DOHH2 (cell line): ENCODE results near the gene SYNGR2.
"Not testable (repeated sequence)": the region's sequence is repeated elsewhere in the genome, so short reads cannot be mapped to it uniquely, and the experiment has no call there.

Experiments used
- H3F3A ChIP-seq: fragments of 200-600 bp; sonication (generic), shearing (Covaris generic); 2 replicates; pipeline ENCODE4 v1.6.0; 2016; ENCODE audit warnings: antibody characterized with exemption, mild to moderate bottlenecking; ENCODE audit not compliant: control insufficient read depth, insufficient read depth
- H3K27ac ChIP-seq: fragments of 200-600 bp; sonication (generic); 2 replicates; pipeline ENCODE4 v1.5.1; 2014; ENCODE audit warnings: low read depth, mild to moderate bottlenecking, low read length, moderate library complexity
- H3K27me3 ChIP-seq: fragments of 200-600 bp; sonication (generic); 2 replicates; pipeline ENCODE4 v1.6.1; 2014; ENCODE audit warnings: mild to moderate bottlenecking, low read length, mixed read lengths; ENCODE audit not compliant: control insufficient read depth
- H3K36me3 ChIP-seq: fragments of 200-600 bp; sonication (generic); 2 replicates; pipeline ENCODE4 v1.6.1; 2014; ENCODE audit warnings: mild to moderate bottlenecking, low read length, moderate library complexity, mixed read lengths; ENCODE audit not compliant: control insufficient read depth
- H3K4me1 ChIP-seq: fragments of 200-600 bp; sonication (generic); 2 replicates; pipeline ENCODE4 v1.6.1; 2014; ENCODE audit warnings: mild to moderate bottlenecking, low read length, mixed read lengths; ENCODE audit not compliant: control insufficient read depth
- H3K4me2 ChIP-seq: fragments of 200-600 bp; sonication (generic); 2 replicates; pipeline ENCODE4 v1.6.0; 2014; ENCODE audit warnings: mild to moderate bottlenecking, low read length, moderate library complexity
- H3K4me3 ChIP-seq: fragments of 200-600 bp; sonication (generic); 2 replicates; pipeline ENCODE4 v1.5.1; 2014; ENCODE audit warnings: mild to moderate bottlenecking, low read length, mixed read lengths
- H3K79me2 ChIP-seq: fragments of 200-600 bp; sonication (generic); 2 replicates; pipeline ENCODE4 v1.6.1; 2014; ENCODE audit warnings: mild to moderate bottlenecking, low read length, mixed read lengths; ENCODE audit not compliant: control insufficient read depth
- H3K9me2 ChIP-seq: fragments of 200-600 bp; sonication (generic); replicated peaks from 2 replicates; pipeline ENCODE4 v1.6.1; 2014; ENCODE audit warnings: mild to moderate bottlenecking, low read length, mixed read lengths; ENCODE audit not compliant: control insufficient read depth
- H3K9me3 ChIP-seq: fragments of 200-600 bp; sonication (generic); 2 replicates; pipeline ENCODE4 v1.6.1; 2014; ENCODE audit warnings: antibody characterized with exemption, low read length, mixed read lengths; ENCODE audit not compliant: control insufficient read depth, insufficient read depth
- H4K20me1 ChIP-seq: fragments of 200-600 bp; sonication (generic); 2 replicates; pipeline ENCODE4 v1.6.0; 2014; ENCODE audit warnings: low read depth, mild to moderate bottlenecking, antibody characterized with exemption, low read length, moderate library complexity; ENCODE audit not compliant: control insufficient read depth, insufficient read depth
- CTCF ChIP-seq: fragments of 200-600 bp; sonication (generic); IDR thresholded peaks from one replicate; pipeline ENCODE4 v1.5.1; 2014; ENCODE audit warnings: antibody characterized with exemption, mild to moderate bottlenecking, low read depth, low read length; ENCODE audit not compliant: poor library complexity, severe bottlenecking
- EZH2phosphoT487 ChIP-seq: fragments of 200-600 bp; sonication (generic); IDR thresholded peaks from 2 replicates; pipeline ENCODE4 v1.6.1; 2017; ENCODE audit warnings: borderline replicate concordance, mild to moderate bottlenecking, antibody characterized with exemption, low read length, moderate library complexity, mixed read lengths

SYNGR2 gene

GRCh38 chr17:78138204-78139060 lies 29.9 kb upstream of the SYNGR2 start:
- Histone ChIP-seq H3K4me1 (peaks cover 51% of the 10 kb centered on the region), H3K4me2 (no peak overlapping the region)

GRCh38 chr17:78139861-78140168 lies 28.6 kb upstream of the SYNGR2 start:
- H3K36me3 ChIP-seq, result peaks cover 58% of the 10 kb centered on the region
- H3K9me2 ChIP-seq, H3K27me3 ChIP-seq, H3K4me2 ChIP-seq, H4K20me1 ChIP-seq, H3K79me2 ChIP-seq, H3K4me3 ChIP-seq, H3K27ac ChIP-seq, H3K9me3 ChIP-seq: not testable (repeated sequence)
- H3F3A ChIP-seq, result peaks cover 13% of the 10 kb centered on the region
- peaks cover 48% of the 10 kb centered on the region for H3K4me1 ChIP-seq

More at GRCh38 chr17:78138204-78139060, 29.9 kb upstream of the SYNGR2 start:
- no peaks in the 10 kb centered on the region for H3K9me2 ChIP-seq
- H3K27ac ChIP-seq, result no peak overlapping the region
- H3K9me3 ChIP-seq, result no peaks in the 10 kb centered on the region
- no peak for TF ChIP-seq EZH2phosphoT487
- no peak for TF ChIP-seq CTCF
- H3K79me2 ChIP-seq, result peaks cover 16% of the 10 kb centered on the region
- H3F3A ChIP-seq, result peaks cover 13% of the 10 kb centered on the region
- H3K27me3 ChIP-seq, result no peaks in the 10 kb centered on the region
- H4K20me1 ChIP-seq, result peaks cover 3% of the 10 kb centered on the region; the same call in 1 of the 2 replicates
- H3K36me3 ChIP-seq, result peaks cover 72% of the 10 kb centered on the region
- no peak overlapping the region for H3K4me3 ChIP-seq

DNA sequence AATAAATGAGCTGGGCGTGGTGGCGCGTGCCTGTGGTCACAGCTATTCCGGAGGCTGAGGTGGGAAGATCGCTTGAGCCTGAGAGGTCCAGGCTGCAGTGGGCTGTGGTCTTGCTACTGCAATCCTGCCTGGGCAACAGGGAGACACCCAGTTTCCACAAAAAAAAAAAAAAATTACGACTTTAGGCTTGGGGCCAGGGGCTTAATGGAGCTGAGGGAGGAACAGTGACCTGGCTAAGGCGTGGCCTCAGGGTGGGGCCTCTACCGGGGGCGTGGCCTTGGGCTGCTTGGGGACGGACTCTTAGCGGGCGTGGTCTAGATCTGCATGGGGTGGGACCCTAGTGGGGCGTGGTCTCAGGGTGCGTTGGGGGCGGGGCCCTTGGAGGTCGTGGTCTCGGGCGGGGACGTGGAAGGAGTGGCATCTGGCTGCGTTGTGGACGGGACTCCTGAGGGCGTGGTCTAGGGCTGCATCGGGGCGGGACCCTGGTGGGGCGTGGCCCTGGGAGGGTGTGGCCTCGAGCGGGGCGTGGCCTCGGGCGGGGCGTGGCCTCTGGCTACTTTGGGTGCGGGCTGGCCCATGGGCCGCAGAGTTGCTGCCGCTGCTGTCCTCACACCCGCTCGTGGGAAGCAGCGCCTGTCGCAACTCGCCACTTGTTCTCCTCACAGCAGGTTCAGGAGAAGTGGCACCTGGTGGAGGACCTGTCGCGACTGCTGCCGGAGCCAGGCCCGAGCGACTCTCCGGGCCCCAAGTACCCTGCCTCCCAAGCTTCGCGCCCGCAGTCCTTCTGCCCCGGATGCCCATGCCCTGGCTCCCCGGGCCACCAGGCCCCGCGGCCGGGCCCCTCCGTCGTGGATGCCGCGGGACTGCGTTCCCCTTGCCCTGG lies 28.0 kb upstream of the SYNGR2 start:
- Histone ChIP-seq H3K9me3 (no peaks in the 10 kb centered on the region), H3K9me2 (no peaks in the 10 kb centered on the region), H3K36me3 (peaks cover 52% of the 10 kb centered on the region), H3K79me2 (no peaks in the 10 kb centered on the region), H3K4me3 (no peak overlapping the region), H3F3A (peaks cover 13% of the 10 kb centered on the region), H3K4me1 (peaks cover 48% of the 10 kb centered on the region), H4K20me1 (no peaks in the 10 kb centered on the region), H3K4me2 (peak overlapping the region; percentile 30; the same call in 1 of the 2 replicates), H3K27me3 (no peaks in the 10 kb centered on the region), H3K27ac (no peak overlapping the region)
- no peak for TF ChIP-seq CTCF
- TF ChIP-seq EZH2phosphoT487, result no peak
